ENCODE data around the gene GABBR2. TPM values are rescaled to one million over a fixed set of nuclear protein-coding genes. Genes with fewer than 3 reads are reported as not detected.

Gene GABBR2
- total and polyA plus RNA-seq, 7 experiments from 2014 or later, result not detected

GRCh38 chr9:98743818-98744611 is 35.3 kb upstream of the GABBR2 start:
- CTCF ChIA-PET, result no interaction called here
- DNase-seq (no peak), ATAC-seq (no peak)
- no peaks in the 10 kb centered on the region for H3K9me3 ChIP-seq (ENCODE audit: control insufficient read depth in 2 of 3, low read length in 3 of 3)
- no peaks in the 10 kb centered on the region for H3K4me1 ChIP-seq (ENCODE audit: control insufficient read depth in 2 of 2, insufficient read depth in 2 of 2, low read length in 2 of 2)
- H3K4me3 Mint-ChIP-seq, result no peak overlapping the region
- no peaks in the 10 kb centered on the region for H3K27me3 ChIP-seq (ENCODE audit: control insufficient read depth in 2 of 2, insufficient read depth in 2 of 2, low read length in 2 of 2)
- H3K36me3 ChIP-seq (ENCODE audit: control insufficient read depth in 2 of 3, insufficient read depth in 3 of 3, low read length in 3 of 3), result peaks cover 0 to 52% (median 0%) of the 10 kb centered on the region in 3 experiments
- H3K4me3 ChIP-seq (ENCODE audit: low read length), result no peak overlapping the region
- peaks cover 2 to 69% (median 37%) of the 10 kb centered on the region in 5 donors for H3K36me3 Mint-ChIP-seq
- H3K27ac ChIP-seq (ENCODE audit: low read depth, low read length), result no peak overlapping the region
- H3K27ac Mint-ChIP-seq, result peak overlapping the region in 1 of 9 donors; percentile 43
- no peaks in the 10 kb centered on the region for H3K4me1 Mint-ChIP-seq
- intact Hi-C loops (cut with micrococcal nuclease), result no loop called here
- POLR2A ChIA-PET, result no interaction called here
- no peaks in the 10 kb centered on the region for H3K27me3 Mint-ChIP-seq
- peaks cover 0 to 5% (median 3%) of the 10 kb centered on the region in 11 donors for H3K9me3 Mint-ChIP-seq

GRCh38 chr9:98743329-98743728 is 34.6 kb upstream of the GABBR2 start:
- Mint-ChIP-seq H3K9me3 (peaks cover 0 to 11% (median 6%) of the 10 kb centered on the region in 11 donors), H3K27me3 (no peaks in the 10 kb centered on the region), H3K4me1 (no peaks in the 10 kb centered on the region), H3K27ac (peak overlapping the region in 1 of 9 donors; percentile 43), H3K4me3 (no peak overlapping the region), H3K36me3 (peaks cover 6 to 69% (median 35%) of the 10 kb centered on the region in 5 donors)
- ChIA-PET CTCF (no interaction called here), POLR2A (no interaction called here)
- no peak overlapping the region for H3K4me3 ChIP-seq (ENCODE audit: low read length)
- intact Hi-C loops (cut with micrococcal nuclease), result no loop called here
- H3K27ac ChIP-seq (ENCODE audit: low read depth, low read length), result no peak overlapping the region
- H3K9me3 ChIP-seq (ENCODE audit: control insufficient read depth in 2 of 3, low read length in 3 of 3), result no peaks in the 10 kb centered on the region
- no peaks in the 10 kb centered on the region for H3K4me1 ChIP-seq (ENCODE audit: control insufficient read depth in 2 of 2, insufficient read depth in 2 of 2, low read length in 2 of 2)
- no peaks in the 10 kb centered on the region for H3K27me3 ChIP-seq (ENCODE audit: control insufficient read depth in 2 of 2, insufficient read depth in 2 of 2, low read length in 2 of 2)
- ATAC-seq (no peak), DNase-seq (no peak)
- peaks cover 0 to 46% (median 0%) of the 10 kb centered on the region in 3 experiments for H3K36me3 ChIP-seq (ENCODE audit: control insufficient read depth in 2 of 3, insufficient read depth in 3 of 3, low read length in 3 of 3)

- peaks cover 0 to 42% (median 0%) of the 10 kb centered on the region in 3 experiments for H3K36me3 ChIP-seq (ENCODE audit: control insufficient read depth in 2 of 3, insufficient read depth in 3 of 3, low read length in 3 of 3)
Measured at GRCh38 chr9:98742325-98743280, 33.9 kb upstream of the GABBR2 start.

GRCh38 chr9:98740226-98740881 is 31.6 kb upstream of the GABBR2 start:
- no peak for ATAC-seq
- no peak overlapping the region for H3K4me3 Mint-ChIP-seq
- H3K9me3 Mint-ChIP-seq, result peaks cover 0 to 13% (median 6%) of the 10 kb centered on the region in 11 donors
- H3K36me3 Mint-ChIP-seq, result peaks cover 9 to 77% (median 51%) of the 10 kb centered on the region in 5 donors
- H3K4me3 ChIP-seq (ENCODE audit: low read length), result no peak overlapping the region
- peaks cover 0 to 34% (median 3%) of the 10 kb centered on the region in 3 experiments for H3K36me3 ChIP-seq (ENCODE audit: control insufficient read depth in 2 of 3, insufficient read depth in 3 of 3, low read length in 3 of 3)
- H3K9me3 ChIP-seq (ENCODE audit: control insufficient read depth in 2 of 3, low read length in 3 of 3), result no peaks in the 10 kb centered on the region
- H3K4me1 ChIP-seq (ENCODE audit: control insufficient read depth in 2 of 2, insufficient read depth in 2 of 2, low read length in 2 of 2), result no peaks in the 10 kb centered on the region
- ChIA-PET CTCF (interaction anchor here (0.6 kb wide), 1 partner anchor 92 kb away, joined by 3 read pairs; no protein-coding TSS in a partner anchor), POLR2A (no interaction called here)
- no peak overlapping the region for H3K27ac ChIP-seq (ENCODE audit: low read depth, low read length)
- no peak for DNase-seq
- no peaks in the 10 kb centered on the region for H3K27me3 Mint-ChIP-seq
- H3K27me3 ChIP-seq (ENCODE audit: control insufficient read depth in 2 of 2, insufficient read depth in 2 of 2, low read length in 2 of 2), result no peaks in the 10 kb centered on the region
- no peak overlapping the region for H3K27ac Mint-ChIP-seq
- intact Hi-C loops (cut with micrococcal nuclease), result no loop called here
- H3K4me1 Mint-ChIP-seq, result no peaks in the 10 kb centered on the region

More at GRCh38 chr9:98742325-98743280, 33.9 kb upstream of the GABBR2 start:
- Histone ChIP-seq H3K4me3 (ENCODE audit: low read length) (no peak overlapping the region), H3K27me3 (ENCODE audit: control insufficient read depth in 2 of 2, insufficient read depth in 2 of 2, low read length in 2 of 2) (no peaks in the 10 kb centered on the region), H3K27ac (ENCODE audit: low read depth, low read length) (no peak overlapping the region), H3K4me1 (ENCODE audit: control insufficient read depth in 2 of 2, insufficient read depth in 2 of 2, low read length in 2 of 2) (no peaks in the 10 kb centered on the region), H3K9me3 (ENCODE audit: control insufficient read depth in 2 of 3, low read length in 3 of 3) (no peaks in the 10 kb centered on the region)
- DNase-seq, result no peak
- Mint-ChIP-seq H3K4me1 (no peaks in the 10 kb centered on the region), H3K27me3 (no peaks in the 10 kb centered on the region), H3K9me3 (peaks cover 0 to 13% (median 6%) of the 10 kb centered on the region in 11 donors), H3K27ac (no peak overlapping the region), H3K4me3 (no peak overlapping the region), H3K36me3 (peaks cover 9 to 69% (median 37%) of the 10 kb centered on the region in 5 donors)
- ChIA-PET CTCF (interaction anchor here (0.9 kb wide), 1 partner anchor 33 kb away, joined by 3 read pairs; no protein-coding TSS in a partner anchor), POLR2A (no interaction called here)
- intact Hi-C loops (cut with micrococcal nuclease), result no loop called here
- no peak for ATAC-seq

GRCh38 chr9:98738741-98739140 is 30.0 kb upstream of the GABBR2 start:
- DNase-seq (no peak), ATAC-seq (no peak)
- Mint-ChIP-seq H3K4me3 (no peak overlapping the region), H3K9me3 (peaks cover 0 to 13% (median 6%) of the 10 kb centered on the region in 11 donors), H3K27ac (no peak overlapping the region), H3K36me3 (peaks cover 9 to 70% (median 46%) of the 10 kb centered on the region in 5 donors), H3K4me1 (no peaks in the 10 kb centered on the region), H3K27me3 (no peaks in the 10 kb centered on the region)
- H3K27me3 ChIP-seq (ENCODE audit: control insufficient read depth in 2 of 2, insufficient read depth in 2 of 2, low read length in 2 of 2), result no peaks in the 10 kb centered on the region
- H3K36me3 ChIP-seq (ENCODE audit: control insufficient read depth in 2 of 3, insufficient read depth in 3 of 3, low read length in 3 of 3), result peaks cover 0 to 29% (median 3%) of the 10 kb centered on the region in 3 experiments
- H3K4me1 ChIP-seq (ENCODE audit: control insufficient read depth in 2 of 2, insufficient read depth in 2 of 2, low read length in 2 of 2), result no peaks in the 10 kb centered on the region
- no peaks in the 10 kb centered on the region for H3K9me3 ChIP-seq (ENCODE audit: control insufficient read depth in 2 of 3, low read length in 3 of 3)
- CTCF ChIA-PET, result no interaction called here
- POLR2A ChIA-PET, result no interaction called here
- intact Hi-C loops (cut with micrococcal nuclease), result no loop called here
- H3K27ac ChIP-seq (ENCODE audit: low read depth, low read length), result no peak overlapping the region
- no peak overlapping the region for H3K4me3 ChIP-seq (ENCODE audit: low read length)

GRCh38 chr9:98736226-98736625 is 27.5 kb upstream of the GABBR2 start:
- Mint-ChIP-seq H3K4me3 (no peak overlapping the region), H3K36me3 (peaks cover 9 to 64% (median 38%) of the 10 kb centered on the region in 5 donors), H3K27me3 (no peaks in the 10 kb centered on the region), H3K9me3 (peaks cover 0 to 13% (median 6%) of the 10 kb centered on the region in 11 donors), H3K27ac (no peak overlapping the region), H3K4me1 (no peaks in the 10 kb centered on the region)
- Histone ChIP-seq H3K27me3 (ENCODE audit: control insufficient read depth in 2 of 2, insufficient read depth in 2 of 2, low read length in 2 of 2) (no peaks in the 10 kb centered on the region), H3K4me1 (ENCODE audit: control insufficient read depth in 2 of 2, insufficient read depth in 2 of 2, low read length in 2 of 2) (no peaks in the 10 kb centered on the region), H3K27ac (ENCODE audit: low read depth, low read length) (no peak overlapping the region), H3K4me3 (ENCODE audit: low read length) (no peak overlapping the region), H3K9me3 (ENCODE audit: control insufficient read depth in 2 of 3, low read length in 3 of 3) (no peaks in the 10 kb centered on the region), H3K36me3 (ENCODE audit: control insufficient read depth in 2 of 3, insufficient read depth in 3 of 3, low read length in 3 of 3) (peaks cover 0 to 18% (median 3%) of the 10 kb centered on the region in 3 experiments)
- CTCF ChIA-PET, result no interaction called here
- ATAC-seq (no peak), DNase-seq (no peak)
- POLR2A ChIA-PET, result no interaction called here
- intact Hi-C loops (cut with micrococcal nuclease), result no loop called here

Measured in naive thymus-derived CD4-positive, alpha-beta T cell (primary cell).